ENCODE results near the gene SLC30A2. TPM values are rescaled to one million over a fixed set of nuclear protein-coding genes. Genes with fewer than 3 reads are reported as not detected.

SLC30A2 gene
- total and polyA plus RNA-seq, 8 donors, result 24.1 to 142 (median 47.0) TPM

- peak overlapping the region in 1 of 4 donors; percentile 17 for H3K27ac ChIP-seq
- intact Hi-C loops (cut with DNase I), result no loop called here
- ATAC-seq (peak in 2 of 4 donors; percentile 31 to 45), DNase-seq (no peak), FAIRE-seq (no peak)
- no peak for TF ChIP-seq CTCF (IDR thresholded peaks at IDR 0.05)
- H3K36me3 ChIP-seq, result no peaks in the 10 kb centered on the region
- no peaks in the 10 kb centered on the region for H3K9me3 ChIP-seq
- H3K27me3 ChIP-seq, result no peaks in the 10 kb centered on the region
- peaks cover 7 to 26% (median 8%) of the 10 kb centered on the region in 3 donors for H3K4me1 ChIP-seq
- no peak overlapping the region for H3K4me3 ChIP-seq
- WGBS, 2 donors, result 39 to 55% methylated on average over 8 of the region's 8 CpGs
Measured at GRCh38 chr1:26078286-26079177, 32.6 kb upstream of the SLC30A2 start.

DNA sequence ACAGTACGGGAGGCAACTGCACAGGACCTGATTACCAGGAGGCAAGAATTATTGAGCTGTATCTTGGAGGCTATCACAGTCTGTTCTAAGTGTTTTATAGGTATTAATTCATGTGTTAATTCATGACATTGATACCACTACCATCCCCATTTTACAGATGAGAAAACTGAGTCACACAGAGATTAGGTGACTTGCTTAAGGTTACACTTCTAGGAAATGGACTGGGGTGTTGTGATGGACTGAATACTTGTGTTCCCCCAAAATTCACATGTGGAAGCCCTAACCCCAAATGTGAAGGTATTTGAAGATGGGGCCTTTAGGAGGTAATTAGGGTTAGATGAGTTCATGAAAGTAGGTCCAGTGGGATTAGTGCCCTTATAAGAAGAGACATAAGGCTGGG, 31.6 kb upstream of the SLC30A2 start:
- no peak for FAIRE-seq
- Histone ChIP-seq H3K27ac (no peak overlapping the region), H3K27me3 (no peaks in the 10 kb centered on the region), H3K4me1 (peaks cover 11 to 35% (median 15%) of the 10 kb centered on the region in 3 donors), H3K4me3 (no peak overlapping the region), H3K9me3 (no peaks in the 10 kb centered on the region), H3K36me3 (no peaks in the 10 kb centered on the region)
- intact Hi-C loops (cut with DNase I), result no loop called here
- TF ChIP-seq CTCF (IDR thresholded peaks at IDR 0.05), result no peak
- no peak for DNase-seq
- WGBS, 2 donors, result 95 to 97% methylated on average over 1 of the region's 1 CpG
- no peak for ATAC-seq

DNA sequence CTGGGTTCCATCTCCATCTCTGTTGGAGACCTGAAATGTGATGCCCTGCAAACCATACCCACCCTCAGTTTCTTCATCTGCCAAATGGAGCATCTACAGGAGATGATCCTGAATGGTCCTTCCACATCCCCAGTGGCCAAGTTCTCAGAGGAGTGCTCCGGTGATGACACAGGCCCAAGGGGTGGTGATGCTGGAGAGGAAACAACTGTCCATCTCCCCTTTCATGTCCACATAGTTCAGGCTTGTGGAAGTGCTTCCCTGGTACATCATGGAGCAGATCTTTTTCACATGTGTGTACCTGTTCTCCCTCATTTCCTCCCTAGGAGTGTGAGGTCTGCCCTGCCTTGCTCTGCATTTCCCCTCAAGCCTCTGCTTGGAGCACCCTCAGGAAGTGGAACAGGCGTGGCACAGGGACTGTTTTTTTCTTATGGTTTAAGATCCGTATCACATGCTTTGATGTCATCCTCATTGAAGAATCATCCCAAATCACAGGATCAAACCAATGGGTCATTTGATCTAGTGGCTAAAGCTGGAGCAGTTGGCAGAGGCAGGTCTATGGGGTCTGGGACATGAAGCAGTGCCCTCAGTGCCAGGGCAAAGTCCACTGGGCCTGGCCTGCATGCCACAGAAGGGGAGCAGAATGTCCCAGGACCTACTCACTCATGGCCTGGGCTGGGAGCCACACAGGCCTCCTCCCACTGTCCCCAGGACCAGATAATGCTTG, 29.7 kb upstream of the SLC30A2 start:
- Histone ChIP-seq H3K27ac (peak overlapping the region in 1 of 4 donors; percentile 12), H3K9me3 (no peaks in the 10 kb centered on the region), H3K36me3 (no peaks in the 10 kb centered on the region), H3K27me3 (no peaks in the 10 kb centered on the region), H3K4me1 (peaks cover 12 to 41% (median 19%) of the 10 kb centered on the region in 3 donors), H3K4me3 (no peak overlapping the region)
- TF ChIP-seq CTCF (IDR thresholded peaks at IDR 0.05), result no peak
- ATAC-seq (peak in 3 of 4 donors; percentile 51 to 60 (median 59)), FAIRE-seq (no peak), DNase-seq (peak in 4 of 6 donors; percentile 38 to 63 (median 61))
- intact Hi-C loops (cut with DNase I), result no loop called here
- WGBS, 2 donors, result 90 to 93% methylated on average over 3 of the region's 3 CpGs

DNA sequence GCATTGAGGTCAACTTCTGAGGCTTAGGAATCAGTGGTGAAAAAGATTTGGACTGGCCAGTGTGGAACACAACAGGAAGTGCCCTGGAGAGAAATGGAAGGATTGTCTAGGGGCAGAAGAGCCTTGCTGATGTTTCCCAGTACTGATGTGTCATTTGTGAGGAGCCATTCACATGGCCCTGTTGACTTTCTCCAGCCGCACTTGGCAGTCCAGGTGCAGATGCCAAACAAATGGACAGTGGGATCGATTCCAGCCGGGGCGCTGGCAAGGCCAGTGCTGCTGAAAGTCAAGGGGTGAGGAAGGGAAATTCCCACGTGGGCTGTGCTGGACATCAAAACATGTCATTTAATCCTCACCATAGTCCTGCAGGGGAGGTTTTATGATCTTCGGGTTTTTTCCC, 26.4 kb upstream of the SLC30A2 start:
- H3K27ac ChIP-seq, result peak overlapping the region in 3 of 4 donors; percentile 4 to 71 (median 63)
- no peaks in the 10 kb centered on the region for H3K27me3 ChIP-seq
- peaks cover 12 to 22% (median 13%) of the 10 kb centered on the region in 3 donors for H3K4me1 ChIP-seq
- 4 to 6% methylated on average over 6 of the region's 6 CpGs for whole genome bisulfite sequencing, 2 donors
- DNase-seq, result peak; percentile 82 to 91 (median 88)
- peak; percentile 79 to 89 (median 88) for ATAC-seq
- no peak overlapping the region for H3K4me3 ChIP-seq
- intact Hi-C loops (cut with DNase I), result no loop called here
- H3K9me3 ChIP-seq, result no peaks in the 10 kb centered on the region
- FAIRE-seq, result no peak
- no peaks in the 10 kb centered on the region for H3K36me3 ChIP-seq
- no peak for TF ChIP-seq CTCF (IDR thresholded peaks at IDR 0.05)

Data from pancreas (tissue), 10 donors.